ENCODE results near the gene MAML2. TPM values are rescaled to one million over a fixed set of nuclear protein-coding genes. Genes with fewer than 3 reads are reported as not detected.

The MAML2 gene
- total RNA-seq, 1 experiment from 2014 or later = 2.9 TPM

DNA sequence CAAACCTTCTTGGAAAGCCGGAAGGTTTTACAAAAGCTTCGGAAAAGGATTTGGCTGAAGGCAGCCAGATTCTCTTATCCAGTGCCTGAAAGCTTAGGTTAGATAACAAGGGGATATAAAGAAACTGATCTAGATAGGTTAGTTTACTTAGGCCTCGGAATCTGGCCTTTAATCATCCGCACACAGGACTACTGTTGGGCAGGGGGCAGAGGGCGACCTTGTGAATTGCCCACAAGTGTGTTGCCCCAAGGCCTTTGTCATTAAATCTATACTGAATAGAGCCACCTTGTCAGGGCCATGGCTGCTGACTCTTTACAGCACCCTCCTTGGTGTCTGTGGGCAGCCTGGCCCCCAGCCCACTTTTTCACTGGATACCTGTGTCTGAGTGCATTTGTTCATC is 409.4 kb downstream of the MAML2 start:
- H3K4me1 ChIP-seq (ENCODE audit: control insufficient read depth, insufficient read depth, low read length) = no peaks in the 10 kb centered on the region
- intact Hi-C loops (cut with micrococcal nuclease; ENCODE audit: unreplicated experiment) (no loop called here), in situ Hi-C loops (cut with HindIII; ENCODE audit: low pct_unique_long_range_greater_than_20kb, low sequenced_read_pairs) (no loop called here)
- H3K9me3 ChIP-seq (ENCODE audit: control insufficient read depth, insufficient read depth, low read depth, low read length) = peaks cover 7% of the 10 kb centered on the region; the same call in 1 of the 2 replicates
- ChIA-PET POLR2A (no interaction called here), CTCF (no interaction called here)
- no peaks in the 10 kb centered on the region for H3K27me3 ChIP-seq (ENCODE audit: control insufficient read depth, insufficient read depth, low read length)
- no TSS peak for BruUV-seq (replicated peaks)
- ATAC-seq (no peak), DNase-seq (ENCODE audit: low read depth, low spot score) (no peak)
- TF ChIP-seq, protein P1, sequence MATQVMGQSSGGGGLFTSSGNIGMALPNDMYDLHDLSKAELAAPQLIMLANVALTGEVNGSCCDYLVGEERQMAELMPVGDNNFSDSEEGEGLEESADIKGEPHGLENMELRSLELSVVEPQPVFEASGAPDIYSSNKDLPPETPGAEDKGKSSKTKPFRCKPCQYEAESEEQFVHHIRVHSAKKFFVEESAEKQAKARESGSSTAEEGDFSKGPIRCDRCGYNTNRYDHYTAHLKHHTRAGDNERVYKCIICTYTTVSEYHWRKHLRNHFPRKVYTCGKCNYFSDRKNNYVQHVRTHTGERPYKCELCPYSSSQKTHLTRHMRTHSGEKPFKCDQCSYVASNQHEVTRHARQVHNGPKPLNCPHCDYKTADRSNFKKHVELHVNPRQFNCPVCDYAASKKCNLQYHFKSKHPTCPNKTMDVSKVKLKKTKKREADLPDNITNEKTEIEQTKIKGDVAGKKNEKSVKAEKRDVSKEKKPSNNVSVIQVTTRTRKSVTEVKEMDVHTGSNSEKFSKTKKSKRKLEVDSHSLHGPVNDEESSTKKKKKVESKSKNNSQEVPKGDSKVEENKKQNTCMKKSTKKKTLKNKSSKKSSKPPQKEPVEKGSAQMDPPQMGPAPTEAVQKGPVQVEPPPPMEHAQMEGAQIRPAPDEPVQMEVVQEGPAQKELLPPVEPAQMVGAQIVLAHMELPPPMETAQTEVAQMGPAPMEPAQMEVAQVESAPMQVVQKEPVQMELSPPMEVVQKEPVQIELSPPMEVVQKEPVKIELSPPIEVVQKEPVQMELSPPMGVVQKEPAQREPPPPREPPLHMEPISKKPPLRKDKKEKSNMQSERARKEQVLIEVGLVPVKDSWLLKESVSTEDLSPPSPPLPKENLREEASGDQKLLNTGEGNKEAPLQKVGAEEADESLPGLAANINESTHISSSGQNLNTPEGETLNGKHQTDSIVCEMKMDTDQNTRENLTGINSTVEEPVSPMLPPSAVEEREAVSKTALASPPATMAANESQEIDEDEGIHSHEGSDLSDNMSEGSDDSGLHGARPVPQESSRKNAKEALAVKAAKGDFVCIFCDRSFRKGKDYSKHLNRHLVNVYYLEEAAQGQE (IDR thresholded peaks at IDR 0.05; ENCODE audit: insufficient read depth in 1 of 2, low read depth in 2 of 2, low read length in 1 of 2) = no peak
- TF ChIP-seq POLR2AphosphoS5 (IDR thresholded peaks at IDR 0.05; ENCODE audit: low read depth, low read length) (no peak), SIN3A (IDR thresholded peaks at IDR 0.05; ENCODE audit: borderline replicate concordance, insufficient read depth, low read depth, low read length) (no peak)
- H3K27ac ChIP-seq (ENCODE audit: low read length) = no peak overlapping the region
- no peak overlapping the region for H3K4me3 ChIP-seq (ENCODE audit: low read depth in 2 of 2, low read length in 2 of 2)
- H3K36me3 ChIP-seq (ENCODE audit: control insufficient read depth, insufficient read depth, low read length) = no peaks in the 10 kb centered on the region

DNA sequence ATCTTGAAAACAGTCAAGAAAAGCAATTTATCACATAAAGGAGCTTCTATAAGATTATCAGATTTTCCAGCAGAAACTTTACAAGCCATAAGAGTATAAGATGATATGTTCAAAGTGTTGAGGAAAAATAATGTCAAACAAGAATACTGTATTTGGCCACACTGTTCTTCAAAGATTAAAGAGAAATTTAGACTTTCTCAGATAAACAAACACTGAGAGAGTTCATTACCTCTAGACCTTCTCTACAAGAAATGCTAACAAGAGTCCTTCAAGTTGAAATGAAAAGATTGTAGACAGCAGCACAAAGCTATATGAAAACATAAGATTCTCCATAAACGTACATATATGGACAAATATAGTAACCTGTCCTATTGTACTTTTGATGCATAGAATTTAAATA is 411.1 kb downstream of the MAML2 start:
- Histone ChIP-seq H3K36me3 (ENCODE audit: control insufficient read depth, insufficient read depth, low read length) (no peaks in the 10 kb centered on the region), H3K4me1 (ENCODE audit: control insufficient read depth, insufficient read depth, low read length) (no peaks in the 10 kb centered on the region), H3K27me3 (ENCODE audit: control insufficient read depth, insufficient read depth, low read length) (no peaks in the 10 kb centered on the region), H3K4me3 (ENCODE audit: low read depth in 2 of 2, low read length in 2 of 2) (no peak overlapping the region), H3K9me3 (ENCODE audit: control insufficient read depth, insufficient read depth, low read depth, low read length) (peaks cover 7% of the 10 kb centered on the region; the same call in 1 of the 2 replicates), H3K27ac (ENCODE audit: low read length) (no peak overlapping the region)
- TF ChIP-seq, protein P2, sequence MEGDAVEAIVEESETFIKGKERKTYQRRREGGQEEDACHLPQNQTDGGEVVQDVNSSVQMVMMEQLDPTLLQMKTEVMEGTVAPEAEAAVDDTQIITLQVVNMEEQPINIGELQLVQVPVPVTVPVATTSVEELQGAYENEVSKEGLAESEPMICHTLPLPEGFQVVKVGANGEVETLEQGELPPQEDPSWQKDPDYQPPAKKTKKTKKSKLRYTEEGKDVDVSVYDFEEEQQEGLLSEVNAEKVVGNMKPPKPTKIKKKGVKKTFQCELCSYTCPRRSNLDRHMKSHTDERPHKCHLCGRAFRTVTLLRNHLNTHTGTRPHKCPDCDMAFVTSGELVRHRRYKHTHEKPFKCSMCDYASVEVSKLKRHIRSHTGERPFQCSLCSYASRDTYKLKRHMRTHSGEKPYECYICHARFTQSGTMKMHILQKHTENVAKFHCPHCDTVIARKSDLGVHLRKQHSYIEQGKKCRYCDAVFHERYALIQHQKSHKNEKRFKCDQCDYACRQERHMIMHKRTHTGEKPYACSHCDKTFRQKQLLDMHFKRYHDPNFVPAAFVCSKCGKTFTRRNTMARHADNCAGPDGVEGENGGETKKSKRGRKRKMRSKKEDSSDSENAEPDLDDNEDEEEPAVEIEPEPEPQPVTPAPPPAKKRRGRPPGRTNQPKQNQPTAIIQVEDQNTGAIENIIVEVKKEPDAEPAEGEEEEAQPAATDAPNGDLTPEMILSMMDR (IDR thresholded peaks at IDR 0.05) = no peak
- TF ChIP-seq SIN3A (IDR thresholded peaks at IDR 0.05; ENCODE audit: borderline replicate concordance, insufficient read depth, low read depth, low read length) (no peak), POLR2AphosphoS5 (IDR thresholded peaks at IDR 0.05; ENCODE audit: low read depth, low read length) (no peak), TCF7L2 (IDR thresholded peaks at IDR 0.05; ENCODE audit: low read depth, low read length) (no peak)
- TF ChIP-seq, protein P1 (IDR thresholded peaks at IDR 0.05; ENCODE audit: insufficient read depth in 1 of 2, low read depth in 2 of 2, low read length in 1 of 2) = no peak
- DNase-seq (ENCODE audit: low read depth, low spot score) (no peak), ATAC-seq (no peak)
- intact Hi-C loops (cut with micrococcal nuclease; ENCODE audit: unreplicated experiment) (no loop called here), in situ Hi-C loops (cut with HindIII; ENCODE audit: low pct_unique_long_range_greater_than_20kb, low sequenced_read_pairs) (no loop called here)
- CTCF ChIA-PET = no interaction called here
- POLR2A ChIA-PET = no interaction called here
- no TSS peak for BruUV-seq (replicated peaks)

Data from Panc1 (cell line).